ENCODE measurements around the gene TFCP2L1.

Gene TFCP2L1

GRCh38 chr2:121199281-121200010 is 85.6 kb downstream of the TFCP2L1 start:
- no peak for DNase-seq (ENCODE audit: low read depth in 1 of 2, low spot score in 1 of 2)

- DNase-seq (ENCODE audit: low read depth in 1 of 2, low spot score in 1 of 2), result no peak
Measured at GRCh38 chr2:121197369-121198091, 87.5 kb downstream of the TFCP2L1 start.

- DNase-seq (ENCODE audit: low read depth in 1 of 2, low spot score in 1 of 2), result no peak
Measured at GRCh38 chr2:121196849-121197155, 88.2 kb downstream of the TFCP2L1 start.

- DNase-seq (ENCODE audit: low read depth in 1 of 2, low spot score in 1 of 2), result no peak
Measured at GRCh38 chr2:121196132-121196848, 88.7 kb downstream of the TFCP2L1 start.

- no peak for DNase-seq (ENCODE audit: low read depth in 1 of 2, low spot score in 1 of 2)
Measured at GRCh38 chr2:121195036-121195435, 90.0 kb downstream of the TFCP2L1 start.

GRCh38 chr2:121194626-121195025 is 90.4 kb downstream of the TFCP2L1 start:
- DNase-seq (ENCODE audit: low read depth in 1 of 2, low spot score in 1 of 2), result no peak

GRCh38 chr2:121193185-121193584 is 91.8 kb downstream of the TFCP2L1 start:
- DNase-seq (ENCODE audit: low read depth in 1 of 2, low spot score in 1 of 2), result no peak

GRCh38 chr2:121192576-121192975 is 92.4 kb downstream of the TFCP2L1 start:
- DNase-seq (ENCODE audit: low read depth in 1 of 2, low spot score in 1 of 2), result no peak

GRCh38 chr2:121191191-121192170 is 93.5 kb downstream of the TFCP2L1 start:
- DNase-seq (ENCODE audit: low read depth in 1 of 2, low spot score in 1 of 2), result no peak

- DNase-seq (ENCODE audit: low read depth in 1 of 2, low spot score in 1 of 2), result no peak
Measured at GRCh38 chr2:121189661-121190381, 95.2 kb downstream of the TFCP2L1 start.

- DNase-seq (ENCODE audit: low read depth in 1 of 2, low spot score in 1 of 2), result no peak
Measured at GRCh38 chr2:121189011-121189410, 96.0 kb downstream of the TFCP2L1 start.

- DNase-seq (ENCODE audit: low read depth in 1 of 2, low spot score in 1 of 2), result no peak
Measured at GRCh38 chr2:121187982-121188411, 97.0 kb downstream of the TFCP2L1 start.

- no peak for DNase-seq (ENCODE audit: low read depth in 1 of 2, low spot score in 1 of 2)
Measured at GRCh38 chr2:121187351-121187981, 97.5 kb downstream of the TFCP2L1 start.

GRCh38 chr2:121186261-121186660 is 98.7 kb downstream of the TFCP2L1 start:
- DNase-seq (ENCODE audit: low read depth in 1 of 2, low spot score in 1 of 2), result no peak

- no peak for DNase-seq (ENCODE audit: low read depth in 1 of 2, low spot score in 1 of 2)
Measured at GRCh38 chr2:121185571-121186074, 99.4 kb downstream of the TFCP2L1 start.

- DNase-seq (ENCODE audit: low read depth in 1 of 2, low spot score in 1 of 2), result no peak
Measured at GRCh38 chr2:121185111-121185510, 99.9 kb downstream of the TFCP2L1 start.

GRCh38 chr2:121184248-121184862 is 100.6 kb downstream of the TFCP2L1 start:
- no peak for DNase-seq (ENCODE audit: low read depth in 1 of 2, low spot score in 1 of 2)

- DNase-seq (ENCODE audit: low read depth in 1 of 2, low spot score in 1 of 2), result no peak
Measured at GRCh38 chr2:121182520-121182919, 102.5 kb downstream of the TFCP2L1 start.

GRCh38 chr2:121179467-121179866 is 105.5 kb downstream of the TFCP2L1 start:
- no peak for DNase-seq (ENCODE audit: low read depth in 1 of 2, low spot score in 1 of 2)
